HCT116 (cell line): ENCODE results near the gene FAM53A. TPM values are rescaled to one million over a fixed set of nuclear protein-coding genes. Genes with fewer than 3 reads are reported as not detected.
A peak's percentile ranks its signal among the peaks of the same experiment; 100 is the strongest.

Experiments
- ATAC-seq: fragments of 200-7000 bp; cut with Tn5 transposase; 2 replicates; pipeline ENCODE4 v1.9.1; 2020; ENCODE audit warnings: mild to moderate bottlenecking, moderate library complexity
- BruUV-seq: library from RNA; stranded (reverse); fragments of 400-500 nt; replicated peaks from 2 replicates; lab custom pipeline; 2021; lab: Mats Ljungman, UMichigan
- CTCF ChIA-PET: fragments of 300-600 bp; sonication (Branson Sonifier 250); formaldehyde crosslinking; loops from one replicate; lab custom pipeline; 2021; ENCODE audit warnings: antibody characterized with exemption; lab: Charles Lee
- POLR2A ChIA-PET: fragments of 300-600, 350-600 bp; sonication (Branson Sonifier 250); formaldehyde crosslinking; loops from one replicate; lab custom pipeline; 2021; ENCODE audit warnings: antibody characterized with exemption; lab: Charles Lee
- RAD21 ChIA-PET, 2 experiments: fragments of 300-600 bp; sonication (Branson Sonifier 250); formaldehyde crosslinking; loops; one replicate each; lab custom pipeline; 2023; ENCODE audit warnings: low total read pairs in 2 of 2; ENCODE audit not compliant: uncharacterized antibody in 2 of 2, unreplicated experiment in 2 of 2, low non-redundant PET in 1 of 2; lab: Charles Lee
- DNase-seq: peaks from one replicate; pipeline ENCODE4 v3.0.0-alpha.2; 2010; ENCODE audit warnings: low read depth, low spot score
- H2AFZ ChIP-seq: fragments of 200-600 bp; shearing (Covaris generic), sonication (generic); 2 replicates; pipeline ENCODE4 v1.6.1; 2017; ENCODE audit warnings: low read depth, mixed run types, mixed read lengths, antibody characterized with exemption, low read length; ENCODE audit not compliant: poor library complexity, severe bottlenecking
- H3K27ac ChIP-seq: 2 replicates; pipeline ENCODE4 v1.5.1; 2012; ENCODE audit warnings: low read depth, low read length
- H3K27me3 ChIP-seq: fragments of 200-600 bp; sonication (generic); 2 replicates; pipeline ENCODE4 v1.6.1; 2016; ENCODE audit warnings: mixed run types, low read length, mixed read lengths; ENCODE audit not compliant: insufficient read depth
- H3K36me3 ChIP-seq, 2 experiments: fragments of 200-500 bp in 1 of 2; fragments of 200-600 bp in 1 of 2; sonication (Bioruptor generic) in 1 of 2; sonication (generic) in 1 of 2; 2 replicates each; pipeline versions ENCODE4 v1.5.1 to v1.6.1; 2014 to 2016; ENCODE audit warnings: low read length in 2 of 2, inconsistent platforms in 1 of 2, mixed read lengths in 1 of 2, mixed run types in 1 of 2; ENCODE audit not compliant: insufficient read depth in 2 of 2, control insufficient read depth in 1 of 2
- H3K4me1 ChIP-seq, 2 experiments: fragments of 200-600 bp in 1 of 2; sonication (generic) in 1 of 2; 2 replicates each; pipeline versions ENCODE4 v1.5.1 to v1.6.1; 2012 to 2017; ENCODE audit warnings: low read length in 2 of 2, inconsistent platforms in 1 of 2, mild to moderate bottlenecking in 1 of 2, mixed read lengths in 1 of 2, mixed run types in 1 of 2, moderate library complexity in 1 of 2; ENCODE audit not compliant: insufficient read depth in 2 of 2, control insufficient read depth in 1 of 2
- H3K4me2 ChIP-seq: fragments of 200-600 bp; sonication (generic); 2 replicates; pipeline ENCODE4 v1.6.1; 2017; ENCODE audit warnings: mixed run types, low read length, mixed read lengths
- H3K4me3 ChIP-seq, 2 experiments: fragments of 200-600 bp in 1 of 2; sonication (generic) in 1 of 2; replicated peaks in 1 of 2; 2 replicates each; pipeline ENCODE4 v1.5.1; 2011 to 2016; ENCODE audit warnings: low read length in 2 of 2, control low read depth in 1 of 2, low read depth in 1 of 2, mild to moderate bottlenecking in 1 of 2, mixed read lengths in 1 of 2, mixed run types in 1 of 2
- H3K79me2 ChIP-seq: fragments of 200-600 bp; sonication (generic); 2 replicates; pipeline ENCODE4 v1.6.1; 2017; ENCODE audit warnings: mild to moderate bottlenecking, mixed run types, low read length, moderate library complexity, mixed read lengths; ENCODE audit not compliant: insufficient read depth
- H3K9ac ChIP-seq: fragments of 200-600 bp; sonication (generic); 2 replicates; pipeline ENCODE4 v1.6.1; 2016; ENCODE audit warnings: low read length, mixed read lengths
- H3K9me2 ChIP-seq: fragments of 200-600 bp; sonication (generic), shearing (Covaris generic); 2 replicates; pipeline ENCODE4 v1.6.1; 2017; ENCODE audit warnings: mixed run types, mild to moderate bottlenecking, moderate library complexity; ENCODE audit not compliant: insufficient read depth
- H3K9me3 ChIP-seq, 2 experiments: fragments of 200-500 bp in 1 of 2; fragments of 200-600 bp in 1 of 2; sonication (Bioruptor generic) in 1 of 2; sonication (generic) in 1 of 2; 2 replicates each; pipeline ENCODE4 v1.6.1; 2014 to 2017; ENCODE audit warnings: low read length in 2 of 2, mixed read lengths in 2 of 2, inconsistent platforms in 1 of 2, low read depth in 1 of 2, mild to moderate bottlenecking in 1 of 2, mixed run types in 1 of 2, moderate library complexity in 1 of 2; ENCODE audit not compliant: control insufficient read depth in 1 of 2, insufficient read depth in 1 of 2
- H4K20me1 ChIP-seq: fragments of 200-600 bp; sonication (generic), shearing (Covaris generic); 2 replicates; pipeline ENCODE4 v1.6.1; 2017; ENCODE audit warnings: mixed run types, mild to moderate bottlenecking, moderate library complexity; ENCODE audit not compliant: insufficient read depth
- ATF3 ChIP-seq: IDR thresholded peaks from 2 replicates; pipeline ENCODE4 v1.6.1; 2012
- CBX3 ChIP-seq: IDR thresholded peaks from 2 replicates; pipeline ENCODE4 v1.6.1; 2012; ENCODE audit warnings: low read depth
- CEBPB ChIP-seq: IDR thresholded peaks from 2 replicates; pipeline ENCODE4 v1.6.1; 2012; ENCODE audit warnings: low read depth
- CTCF ChIP-seq, 3 experiments: fragments of 200-600 bp in 1 of 3; sonication (generic) in 1 of 3; IDR thresholded peaks in 2 of 3; conservative IDR thresholded peaks in 1 of 3; 2 replicates each; pipeline ENCODE4 v1.5.1; 2012 to 2017; ENCODE audit warnings: low read depth in 2 of 3, low read length in 2 of 3, antibody characterized with exemption in 1 of 3, borderline replicate concordance in 1 of 3, control low read depth in 1 of 3, mild to moderate bottlenecking in 1 of 3, mixed read lengths in 1 of 3, mixed run types in 1 of 3, moderate library complexity in 1 of 3; ENCODE audit not compliant: insufficient read depth in 1 of 3
- EGR1 ChIP-seq: IDR thresholded peaks from 2 replicates; pipeline ENCODE4 v1.6.1; 2012; ENCODE audit warnings: low read depth
- EZH2phosphoT487 ChIP-seq: fragments of 200-600 bp; IDR thresholded peaks from 2 replicates; pipeline ENCODE4 v1.6.1; 2018; ENCODE audit warnings: antibody characterized with exemption, borderline replicate concordance
- FOSL1 ChIP-seq: IDR thresholded peaks from 2 replicates; pipeline ENCODE4 v1.6.1; 2012; ENCODE audit warnings: low read depth
- POLR2AphosphoS5 ChIP-seq: IDR thresholded peaks from 2 replicates; pipeline ENCODE4 v1.6.1; 2011; ENCODE audit warnings: mild to moderate bottlenecking, low read depth, low read length, moderate library complexity
- SRF ChIP-seq: IDR thresholded peaks from 2 replicates; pipeline ENCODE4 v1.6.1; 2012; ENCODE audit warnings: low read depth
- ZNF274 ChIP-seq: fragments of 200-500 bp; sonication (Bioruptor generic); IDR thresholded peaks from 2 replicates; pipeline ENCODE4 v1.6.1; 2014; ENCODE audit warnings: mild to moderate bottlenecking, low read depth, low read length, inconsistent platforms
- intact Hi-C: fragments of 100-400 bp; cut with micrococcal nuclease; formaldehyde crosslinking; loops from 2 replicates; pipeline ENCODE4 v1.10.0; 2022
- total RNA-seq: library from RNA; stranded (reverse); gene quantifications from one replicate; pipeline ENCODE4 v1.2.1, GENCODE V29; 2021; ENCODE audit not compliant: unreplicated experiment

Gene FAM53A
- total RNA-seq, 1 experiment from 2014 or later, result 1.1 TPM

- H3K4me2 ChIP-seq, result no peak overlapping the region
- POLR2A ChIA-PET, result interaction anchor here (1.5 kb wide), 1 partner anchor 32 kb away, joined by 6 read pairs; no protein-coding TSS in a partner anchor
- H3K36me3 ChIP-seq, result peaks cover 19 to 67% of the 10 kb centered on the region in 2 experiments
- H3K79me2 ChIP-seq, result peaks cover 91% of the 10 kb centered on the region
- DNase-seq, result no peak
- TF ChIP-seq FOSL1, result no peak
- TF ChIP-seq POLR2AphosphoS5, result no peak
- no peak for TF ChIP-seq CEBPB
- TF ChIP-seq EGR1, result no peak
- no peak for TF ChIP-seq ATF3
- no peak for TF ChIP-seq CTCF (IDR thresholded peaks at IDR 0.05 in 2 of 3, conservative IDR thresholded peaks at IDR 0.05 in 1 of 3; ENCODE audit: borderline replicate concordance in 1 of 3, insufficient read depth in 1 of 3, low read depth in 2 of 3, low read length in 2 of 3)
- TF ChIP-seq SRF, result no peak
- no peak for TF ChIP-seq EZH2phosphoT487
- no peak for TF ChIP-seq CBX3
- no peak for TF ChIP-seq ZNF274
- TF ChIP-seq, all 23 proteins: peak for 0
- Histone ChIP-seq H3K4me3 (no peak overlapping the region), H2AFZ (no peak overlapping the region), H3K9me3 (no peaks in the 10 kb centered on the region), H3K4me1 (peaks cover 22 to 37% of the 10 kb centered on the region in 2 experiments), H3K27me3 (no peaks in the 10 kb centered on the region), H3K27ac (peak overlapping the region; percentile 74; the same call in 1 of the 2 replicates), H4K20me1 (no peaks in the 10 kb centered on the region; the same call in 1 of the 2 replicates), H3K9me2 (no peaks in the 10 kb centered on the region), H3K9ac (no peak overlapping the region)
- BruUV-seq, result no TSS peak
- RAD21 ChIA-PET, result no interaction called here
- no peak for ATAC-seq
- intact Hi-C loops, result no loop called here
- CTCF ChIA-PET, result interaction anchor here (1.2 to 4.6 kb wide), 2 partner anchors 32 to 96 kb away, joined by 3 to 26 read pairs; no protein-coding TSS in a partner anchor
These were observed 41.4 kb upstream of the FAM53A start for GRCh38 chr4:1725521-1725920.
